ENCODE data around the gene SHC3.
"Not testable (repeated sequence)": the region's sequence is repeated elsewhere in the genome, so short reads cannot be mapped to it uniquely, and the experiment has no call there.

The SHC3 gene

GRCh38 chr9:89177944-89178829 is at the start of gene SHC3:
SHC3 (minus strand) TSS chr9:89178818; CDS start chr9:89178460, 358 bp downstream.
- DNase-seq = no peak

- no peak for DNase-seq
Measured at GRCh38 chr9:89225991-89226471, 47.4 kb upstream of the SHC3 start.

- DNase-seq = no peak
Measured at GRCh38 chr9:89225587-89225986, 47.0 kb upstream of the SHC3 start.

- no peak for DNase-seq
Measured at GRCh38 chr9:89225036-89225435, 46.4 kb upstream of the SHC3 start.

- no peak for DNase-seq
Measured at GRCh38 chr9:89224633-89225032, 46.0 kb upstream of the SHC3 start.

- no peak for DNase-seq
Measured at GRCh38 chr9:89223396-89223977, 44.9 kb upstream of the SHC3 start.

GRCh38 chr9:89219637-89220036 is 41.0 kb upstream of the SHC3 start:
- no peak for DNase-seq

GRCh38 chr9:89218040-89218928 is 39.7 kb upstream of the SHC3 start:
- DNase-seq = no peak

GRCh38 chr9:89215342-89215741 is 36.7 kb upstream of the SHC3 start:
- DNase-seq = no peak

- no peak for DNase-seq
Measured at GRCh38 chr9:89213396-89213880, 34.8 kb upstream of the SHC3 start.

- DNase-seq = no peak
Measured at GRCh38 chr9:89212171-89212570, 33.6 kb upstream of the SHC3 start.

- DNase-seq = not testable (repeated sequence)
Measured at GRCh38 chr9:89209311-89209710, 30.7 kb upstream of the SHC3 start.

GRCh38 chr9:89207026-89207425 is 28.4 kb upstream of the SHC3 start:
- DNase-seq = no peak

GRCh38 chr9:89204801-89205200 is 26.2 kb upstream of the SHC3 start:
- DNase-seq = no peak

GRCh38 chr9:89195131-89195797 is 16.6 kb upstream of the SHC3 start:
- no peak for DNase-seq

GRCh38 chr9:89194421-89195130 is 16.0 kb upstream of the SHC3 start:
- no peak for DNase-seq

- no peak for DNase-seq
Measured at GRCh38 chr9:89191004-89191403, 12.4 kb upstream of the SHC3 start.

GRCh38 chr9:89189215-89189614 is 10.6 kb upstream of the SHC3 start:
- no peak for DNase-seq

- no peak for DNase-seq
Measured at GRCh38 chr9:89187950-89188349, 9.3 kb upstream of the SHC3 start.

GRCh38 chr9:89187541-89187940 is 8.9 kb upstream of the SHC3 start:
- DNase-seq = no peak

- no peak for DNase-seq
Measured at GRCh38 chr9:89186960-89187359, 8.3 kb upstream of the SHC3 start.

GRCh38 chr9:89185980-89186379 is 7.4 kb upstream of the SHC3 start:
- no peak for DNase-seq
